Measurements from ENCODE around the gene PAPPA.

GRCh38 chr9:116365056-116365471 lies 211.5 kb downstream of the PAPPA start:
- TF ChIP-seq EZH2phosphoT487 (conservative IDR thresholded peaks at IDR 0.05; ENCODE audit: low read length) (no peak), CTCF (IDR thresholded peaks at IDR 0.05; ENCODE audit: insufficient read depth, low read length, poor library complexity, severe bottlenecking) (no peak)

Data from SU-DHL-6 (cell line).